T-cell (primary cell): ENCODE measurements around the gene KIZ. TPM values are rescaled to one million over a fixed set of nuclear protein-coding genes. Genes with fewer than 3 reads are reported as not detected.

Experiments used
- ATAC-seq, 4 experiments: fragments of 200-7000 bp in 3 of 4; fragments of 150-1000 bp in 1 of 4; cut with Tn5 transposase; replicated peaks in 1 of 4; 1 replicate in 3 of 4; 2 replicates in 1 of 4; pipeline ENCODE4 v1.10.0; 2021; ENCODE audit warnings: moderate library complexity in 3 of 4, mild to moderate bottlenecking in 2 of 4, moderate number of reproducible peaks in 1 of 4
- CTCF ChIA-PET, 2 donors: fragments of 300-600 bp; sonication (Branson Sonifier 250); formaldehyde crosslinking; loops; one replicate each; lab custom pipeline; 2022; ENCODE audit warnings: antibody characterized with exemption in 2 of 2; lab: Charles Lee
- POLR2A ChIA-PET, 2 donors: fragments of 300-600 bp; sonication (Branson Sonifier 250); formaldehyde crosslinking; loops; one replicate each; lab custom pipeline; 2022; ENCODE audit warnings: antibody characterized with exemption in 2 of 2; lab: Charles Lee
- DNase-seq, 35 experiments: peaks; one replicate each; pipeline versions ENCODE4 v3.0.0 to v3.0.0-alpha.2; 2013 to 2023
- H3K27ac ChIP-seq: one replicate; pipeline ENCODE4 v1.5.1; 2013; ENCODE audit warnings: low read length
- H3K27me3 ChIP-seq, 2 experiments: replicated peaks in 1 of 2; 1 replicate in 1 of 2; 2 replicates in 1 of 2; pipeline versions ENCODE4 v1.6.1 to v1.7.0; 2013; ENCODE audit warnings: low read length in 1 of 2, mixed read lengths in 1 of 2; ENCODE audit not compliant: control insufficient read depth in 2 of 2, insufficient read depth in 2 of 2; ENCODE audit errors: extremely low read depth in 1 of 2
- H3K36me3 ChIP-seq, 2 donors: 1 replicate in 1 of 2; 2 replicates in 1 of 2; pipeline versions ENCODE4 v1.6.1 to v1.7.0; 2013; ENCODE audit warnings: low read length in 1 of 2; ENCODE audit not compliant: control insufficient read depth in 2 of 2, insufficient read depth in 1 of 2; ENCODE audit errors: extremely low read depth in 1 of 2
- H3K4me1 ChIP-seq, 2 experiments: 1 replicate in 1 of 2; 2 replicates in 1 of 2; pipeline versions ENCODE4 v1.6.1 to v1.7.0; 2013; ENCODE audit warnings: low read length in 2 of 2, mixed read lengths in 1 of 2; ENCODE audit not compliant: insufficient read depth in 2 of 2, control insufficient read depth in 1 of 2; ENCODE audit errors: extremely low read depth in 1 of 2
- H3K4me3 ChIP-seq, 2 donors: 1 replicate in 1 of 2; 2 replicates in 1 of 2; pipeline versions ENCODE4 v1.5.1 to v1.7.0; 2013; ENCODE audit warnings: mild to moderate bottlenecking in 2 of 2, low read length in 1 of 2, moderate library complexity in 1 of 2; ENCODE audit not compliant: control insufficient read depth in 1 of 2; ENCODE audit errors: extremely low read depth in 1 of 2
- H3K9me3 ChIP-seq: 2 replicates; pipeline ENCODE4 v1.7.0; 2013
- H3K27ac Mint-ChIP-seq, 2 donors: one replicate each; pipeline ENCODE4 v1.8.0; 2020 to 2021; ENCODE audit warnings: mild to moderate bottlenecking in 2 of 2, mixed read lengths in 2 of 2
- H3K27me3 Mint-ChIP-seq, 2 donors: one replicate each; pipeline ENCODE4 v1.8.0; 2021 to 2022; ENCODE audit warnings: mixed read lengths in 2 of 2
- H3K36me3 Mint-ChIP-seq: one replicate; pipeline ENCODE4 v1.8.0; 2021; ENCODE audit warnings: mixed read lengths
- H3K4me1 Mint-ChIP-seq, 3 donors: one replicate each; pipeline ENCODE4 v1.8.0; 2020 to 2022; ENCODE audit warnings: mixed read lengths in 3 of 3, mild to moderate bottlenecking in 1 of 3
- H3K4me3 Mint-ChIP-seq, 3 donors: one replicate each; pipeline ENCODE4 v1.8.0; 2020 to 2022; ENCODE audit warnings: mild to moderate bottlenecking in 3 of 3, mixed read lengths in 3 of 3, moderate library complexity in 3 of 3
- H3K9me3 Mint-ChIP-seq, 3 donors: one replicate each; pipeline ENCODE4 v1.8.0; 2020 to 2022; ENCODE audit warnings: mixed read lengths in 3 of 3
- WGBS: methylation state at CpG from one replicate; pipeline ENCODE4 v1.1.5; 2013; ENCODE audit warnings: missing lambda C conversion rate; ENCODE audit not compliant: insufficient coverage; 5-methylcytosine and 5-hydroxymethylcytosine counted together
- total RNA-seq, 35 experiments: library from RNA in 6 of 35; stranded (reverse) in 6 of 35; fragments of 120-200 nt in 1 of 35; gene quantifications; one replicate each; pipeline versions ENCODE4 v1.2.1 to v1.2.4 and lab custom pipeline; 2013 to 2026

The KIZ gene
- total RNA-seq, 5 donors from 2014 or later (not counting 1 experiment from before 2014, with no cell fraction given) = 30.1 to 44.0 (median 41.2) TPM

DNA sequence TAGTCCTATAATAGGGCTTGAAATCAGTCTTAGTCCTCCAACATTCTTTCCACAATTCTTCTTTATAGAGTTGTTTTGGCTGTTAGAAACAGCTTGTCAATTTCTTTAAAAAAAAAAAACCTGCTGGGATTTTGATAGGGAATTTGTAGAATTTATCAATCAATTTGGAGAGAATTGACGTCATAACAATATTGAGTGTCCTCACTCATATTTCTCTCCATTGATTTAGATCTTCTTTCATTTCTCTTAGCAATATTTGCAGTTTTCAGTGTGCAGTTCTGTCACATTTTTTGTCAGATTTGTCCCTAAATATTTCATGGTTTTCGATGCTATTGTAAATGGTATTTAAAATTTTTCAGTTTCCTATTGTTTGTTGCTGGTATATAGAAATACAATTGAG lies 14.5 kb upstream of the KIZ start:
- ATAC-seq (no peak), DNase-seq (no peak)
- H3K4me1 Mint-ChIP-seq = peaks cover 0 to 2% (median 0%) of the 10 kb centered on the region in 3 donors
- Histone ChIP-seq H3K4me3 (no peak overlapping the region), H3K36me3 (no peaks in the 10 kb centered on the region), H3K9me3 (no peaks in the 10 kb centered on the region), H3K4me1 (no peaks in the 10 kb centered on the region), H3K27ac (no peak overlapping the region), H3K27me3 (peaks cover 18 to 30% of the 10 kb centered on the region in 2 experiments)
- no CpG with 5 or more reads among the region's 2 CpGs for WGBS
- H3K36me3 Mint-ChIP-seq = no peaks in the 10 kb centered on the region
- no peak overlapping the region for H3K4me3 Mint-ChIP-seq
- CTCF ChIA-PET = no interaction called here
- no peaks in the 10 kb centered on the region for H3K9me3 Mint-ChIP-seq
- peaks cover 63 to 66% of the 10 kb centered on the region in 2 donors for H3K27me3 Mint-ChIP-seq
- no peak overlapping the region for H3K27ac Mint-ChIP-seq
- POLR2A ChIA-PET = no interaction called here

DNA sequence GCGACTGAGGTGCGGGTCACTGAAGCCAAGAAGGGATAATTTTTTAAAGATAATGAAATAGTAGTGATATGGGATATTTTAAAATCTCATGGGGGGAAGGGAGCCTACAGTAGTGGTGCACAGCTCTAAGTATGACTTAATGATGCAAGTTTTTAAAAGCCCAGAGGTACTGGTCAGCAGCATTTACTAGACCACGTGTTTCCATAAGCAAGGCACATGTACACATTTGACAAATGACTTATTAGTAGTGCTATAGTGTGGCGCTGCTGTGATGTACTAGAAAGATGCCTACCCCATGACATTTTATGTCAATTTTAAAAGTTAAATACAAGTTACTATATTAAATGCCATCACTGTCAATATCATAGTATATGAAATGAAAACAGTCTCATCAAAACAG lies 12.2 kb upstream of the KIZ start:
- ATAC-seq = no peak
- Histone ChIP-seq H3K36me3 (no peaks in the 10 kb centered on the region), H3K4me3 (no peak overlapping the region), H3K4me1 (no peaks in the 10 kb centered on the region), H3K27ac (no peak overlapping the region), H3K9me3 (no peaks in the 10 kb centered on the region), H3K27me3 (peaks cover 20 to 24% of the 10 kb centered on the region in 2 experiments)
- ChIA-PET CTCF (no interaction called here), POLR2A (no interaction called here)
- Mint-ChIP-seq H3K4me3 (no peak overlapping the region), H3K27me3 (peaks cover 57 to 65% of the 10 kb centered on the region in 2 donors), H3K27ac (no peak overlapping the region), H3K9me3 (no peaks in the 10 kb centered on the region), H3K36me3 (no peaks in the 10 kb centered on the region), H3K4me1 (no peaks in the 10 kb centered on the region)
- no peak for DNase-seq
- 94% methylated on average over 2 of the region's 4 CpGs for whole genome bisulfite sequencing

DNA sequence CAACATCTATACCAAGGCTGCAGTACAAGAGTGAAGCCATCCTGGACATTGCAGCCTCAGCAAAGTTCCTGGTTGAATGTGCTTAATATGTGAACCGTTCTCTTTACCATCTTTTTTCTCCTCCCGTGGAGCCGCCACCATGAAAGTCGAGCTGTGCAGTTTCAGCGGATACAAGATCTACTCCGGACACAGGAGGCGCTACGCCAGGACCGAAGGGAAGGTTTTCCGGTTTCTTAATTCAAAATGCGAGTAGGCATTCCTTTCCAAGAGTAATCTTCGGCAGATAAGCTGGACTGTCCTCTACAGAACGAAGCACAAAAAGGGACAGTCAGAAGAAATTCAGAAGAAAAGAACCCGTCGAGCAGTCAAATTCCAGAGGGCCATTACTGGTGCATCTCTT lies 11.3 kb upstream of the KIZ start:
- Histone ChIP-seq H3K27ac (no peak overlapping the region), H3K27me3 (peaks cover 15 to 20% of the 10 kb centered on the region in 2 experiments), H3K4me3 (no peak overlapping the region), H3K4me1 (no peaks in the 10 kb centered on the region), H3K36me3 (no peaks in the 10 kb centered on the region), H3K9me3 (no peaks in the 10 kb centered on the region)
- ChIA-PET CTCF (no interaction called here), POLR2A (no interaction called here)
- H3K27ac Mint-ChIP-seq = no peak overlapping the region
- peaks cover 57 to 62% of the 10 kb centered on the region in 2 donors for H3K27me3 Mint-ChIP-seq
- DNase-seq (no peak), ATAC-seq (no peak)
- no peaks in the 10 kb centered on the region for H3K36me3 Mint-ChIP-seq
- no peaks in the 10 kb centered on the region for H3K4me1 Mint-ChIP-seq
- no peaks in the 10 kb centered on the region for H3K9me3 Mint-ChIP-seq
- 95% methylated on average over 14 of the region's 15 CpGs for WGBS
- H3K4me3 Mint-ChIP-seq = no peak overlapping the region

DNA sequence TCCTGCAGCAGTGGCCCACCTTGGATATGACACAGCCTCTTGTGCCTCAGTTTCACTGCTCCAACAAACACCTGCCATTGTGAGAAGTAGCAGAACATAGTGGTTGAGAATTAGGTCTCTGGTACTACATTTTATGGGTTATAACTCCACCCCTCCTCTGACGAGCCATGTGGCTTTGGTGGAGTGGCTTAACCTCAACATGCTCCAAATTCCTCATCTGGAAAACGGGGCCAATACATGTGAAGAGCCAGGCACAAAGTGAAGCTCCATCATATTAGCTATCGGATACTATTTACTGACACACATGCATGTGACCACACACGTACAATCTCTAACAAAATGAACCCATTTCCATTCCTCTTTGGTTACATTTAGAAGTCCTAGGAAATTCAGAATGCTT lies 8.4 kb upstream of the KIZ start:
- POLR2A ChIA-PET = no interaction called here
- WGBS = 50% methylated on average over 2 of the region's 4 CpGs

DNA sequence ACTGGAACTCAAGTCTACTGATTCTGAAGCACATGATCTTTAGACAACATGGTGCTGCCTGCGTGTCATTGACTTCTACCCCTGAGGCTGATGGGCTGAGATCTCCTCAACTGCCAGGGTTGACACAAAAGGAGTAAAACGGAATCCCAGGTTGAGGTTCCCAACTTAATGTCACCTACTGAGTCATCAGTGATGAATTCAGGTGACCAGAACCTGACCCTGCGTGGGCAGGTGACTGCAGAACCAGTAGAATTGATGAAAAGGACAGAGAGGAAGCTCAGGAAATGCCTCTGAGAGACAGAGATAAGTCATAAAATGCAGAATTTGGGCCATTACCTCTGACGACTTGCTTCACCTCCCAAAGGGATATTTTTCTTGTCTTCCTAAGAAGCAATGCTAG lies 7.7 kb upstream of the KIZ start:
- CTCF ChIA-PET = no interaction called here
- Histone ChIP-seq H3K9me3 (no peaks in the 10 kb centered on the region), H3K27ac (no peak overlapping the region), H3K27me3 (peaks cover 9 to 17% of the 10 kb centered on the region in 2 experiments), H3K36me3 (no peaks in the 10 kb centered on the region), H3K4me1 (no peaks in the 10 kb centered on the region), H3K4me3 (no peak overlapping the region)
- WGBS = 59% methylated on average over 3 of the region's 4 CpGs
- DNase-seq (no peak), ATAC-seq (no peak)
- POLR2A ChIA-PET = no interaction called here
- peaks cover 39 to 57% of the 10 kb centered on the region in 2 donors for H3K27me3 Mint-ChIP-seq
- H3K36me3 Mint-ChIP-seq = no peaks in the 10 kb centered on the region
- H3K27ac Mint-ChIP-seq = no peak overlapping the region
- no peaks in the 10 kb centered on the region for H3K4me1 Mint-ChIP-seq
- H3K4me3 Mint-ChIP-seq = no peak overlapping the region
- H3K9me3 Mint-ChIP-seq = no peaks in the 10 kb centered on the region

More for the DNA sequence above, 8.4 kb upstream of the KIZ start:
- Mint-ChIP-seq H3K27me3 (peaks cover 43 to 60% of the 10 kb centered on the region in 2 donors), H3K36me3 (no peaks in the 10 kb centered on the region), H3K4me3 (no peak overlapping the region), H3K4me1 (no peaks in the 10 kb centered on the region), H3K27ac (no peak overlapping the region), H3K9me3 (no peaks in the 10 kb centered on the region)
- DNase-seq (no peak), ATAC-seq (no peak)
- CTCF ChIA-PET = no interaction called here
- H3K4me1 ChIP-seq = no peaks in the 10 kb centered on the region
- no peak overlapping the region for H3K27ac ChIP-seq
- H3K27me3 ChIP-seq = peaks cover 11 to 17% of the 10 kb centered on the region in 2 experiments
- H3K9me3 ChIP-seq = no peaks in the 10 kb centered on the region
- H3K4me3 ChIP-seq = no peak overlapping the region
- no peaks in the 10 kb centered on the region for H3K36me3 ChIP-seq

DNA sequence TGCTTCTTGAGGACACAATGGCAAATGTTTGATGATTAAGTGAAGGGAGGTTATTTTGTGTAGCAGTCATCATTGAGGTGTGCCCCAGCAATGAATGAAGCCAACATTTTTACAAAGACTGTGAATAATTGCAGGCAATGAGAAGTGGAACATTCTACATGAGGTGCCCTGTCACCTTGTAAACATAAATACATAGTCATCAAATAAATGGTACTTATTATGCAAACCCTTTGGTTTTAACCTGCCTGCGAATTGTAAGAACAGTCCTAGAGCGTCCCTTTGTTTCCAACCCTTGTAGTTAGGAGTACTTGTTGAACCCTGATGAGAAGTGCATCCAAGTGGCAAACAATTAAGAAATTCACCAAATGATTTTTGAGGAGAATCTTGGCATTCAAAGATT lies 7.1 kb upstream of the KIZ start:
- Mint-ChIP-seq H3K9me3 (no peaks in the 10 kb centered on the region), H3K36me3 (no peaks in the 10 kb centered on the region), H3K27ac (no peak overlapping the region), H3K4me3 (no peak overlapping the region), H3K4me1 (no peaks in the 10 kb centered on the region), H3K27me3 (peaks cover 34 to 50% of the 10 kb centered on the region in 2 donors)
- Histone ChIP-seq H3K4me1 (no peaks in the 10 kb centered on the region), H3K27me3 (peaks cover 9 to 17% of the 10 kb centered on the region in 2 experiments), H3K36me3 (no peaks in the 10 kb centered on the region), H3K4me3 (no peak overlapping the region), H3K9me3 (no peaks in the 10 kb centered on the region), H3K27ac (no peak overlapping the region)
- WGBS = no CpG with 5 or more reads among the region's 2 CpGs
- ChIA-PET POLR2A (no interaction called here), CTCF (interaction anchor here in 1 of 2 donors (1.2 kb wide), 1 partner anchor 70 kb away, joined by 6 read pairs; no protein-coding TSS in a partner anchor)
- ATAC-seq (no peak), DNase-seq (no peak)
